Measurements from ENCODE around the gene NOS1AP. TPM values are rescaled to one million over a fixed set of nuclear protein-coding genes. Genes with fewer than 3 reads are reported as not detected.

The NOS1AP gene
- total and polyA plus RNA-seq, 2 donors (not counting 3 experiments of a cell fraction or from before 2014, with no cell fraction given), result 1.3 to 5.4 TPM

GRCh38 chr1:162389021-162389818, 319.7 kb downstream of the NOS1AP start:
- H3K36me3 ChIP-seq (ENCODE audit: control insufficient read depth in 2 of 2, extremely low read depth in 1 of 2, insufficient read depth in 2 of 2, low read length in 2 of 2), result no peaks in the 10 kb centered on the region
- H3K27ac ChIP-seq (ENCODE audit: insufficient read depth, low read depth, low read length), result no peak overlapping the region
- DNase-seq (ENCODE audit: low read depth, low spot score), result no peak
- H3K9me3 ChIP-seq (replicated peaks; ENCODE audit: control insufficient read depth, insufficient read depth, low read length), result no peaks in the 10 kb centered on the region
- H3K4me1 ChIP-seq (ENCODE audit: control insufficient read depth, extremely low read depth, insufficient read depth, low read length), result no peaks in the 10 kb centered on the region
- no peak overlapping the region for H3K4me2 ChIP-seq (ENCODE audit: insufficient read depth, low read length)
- CTCF ChIA-PET, result interaction anchor here (0.9 to 4.5 kb wide), 5 partner anchors 31 to 352 kb away, joined by 3 to 51 read pairs (median 4); no protein-coding TSS in a partner anchor
- no peaks in the 10 kb centered on the region for H3K27me3 ChIP-seq (ENCODE audit: control insufficient read depth in 2 of 2, insufficient read depth in 2 of 2, low read length in 2 of 2)
- H3K4me3 ChIP-seq (replicated peaks in 1 of 3; ENCODE audit: insufficient read depth in 1 of 3, low read depth in 1 of 3, low read length in 3 of 3), result no peak overlapping the region
- dilution Hi-C loops (cut with MboI; ENCODE audit: extremely low pct_ligation_motif_present, low sequenced_read_pairs), result no loop called here
- no peaks in the 10 kb centered on the region for H4K20me1 ChIP-seq (replicated peaks; ENCODE audit: control insufficient read depth, extremely low read depth, insufficient read depth, low read length)
- no peak overlapping the region for H2AFZ ChIP-seq (ENCODE audit: low read depth, low read length)
- no peak for TF ChIP-seq JUN (IDR thresholded peaks at IDR 0.05; ENCODE audit: borderline replicate concordance, insufficient read depth, insufficient read length, low read depth)
- TF ChIP-seq GATA2 (IDR thresholded peaks at IDR 0.05; ENCODE audit: insufficient read depth, insufficient read length, low read depth, low read length), result no peak
- no peak for TF ChIP-seq POLR2AphosphoS5 (IDR thresholded peaks at IDR 0.05; ENCODE audit: insufficient read depth, low read depth, low read length)
- no peak for TF ChIP-seq POLR2A (IDR thresholded peaks at IDR 0.05; ENCODE audit: low read depth, low read length)
- no peak for TF ChIP-seq CTCF (IDR thresholded peaks at IDR 0.05; ENCODE audit: extremely low read depth in 1 of 2, insufficient read depth in 1 of 2, low read depth in 1 of 2, low read length in 2 of 2)
- no peak for TF ChIP-seq MYC (IDR thresholded peaks at IDR 0.05; ENCODE audit: low read depth, low read length)
- no peak for TF ChIP-seq EZH2 (IDR thresholded peaks at IDR 0.05; ENCODE audit: borderline replicate concordance, low read depth, low read length, severe bottlenecking)
- TF ChIP-seq FOS (IDR thresholded peaks at IDR 0.05; ENCODE audit: borderline replicate concordance, insufficient read depth, low read length), result no peak
- POLR2A ChIA-PET, result no interaction called here
- no peaks in the 10 kb centered on the region for H3K79me2 ChIP-seq (ENCODE audit: control insufficient read depth, insufficient read depth, low read length)
- intact Hi-C loops (cut with micrococcal nuclease), result no loop called here
- H3K9ac ChIP-seq (replicated peaks; ENCODE audit: extremely low read depth, insufficient read depth, low read length), result no peak overlapping the region
- BruUV-seq (replicated peaks), result no TSS peak
- FAIRE-seq, result no peak
- H3K9me1 ChIP-seq (replicated peaks; ENCODE audit: control insufficient read depth, extremely low read depth, insufficient read depth, low read length), result no peaks in the 10 kb centered on the region
